Fibroblast of lung (primary cell): Measurements from ENCODE around the gene CC2D2A.

ENCODE experiments used
- CTCF ChIP-seq, 2 donors: IDR thresholded peaks in 1 of 2; conservative IDR thresholded peaks in 1 of 2; 1 replicate in 1 of 2; 2 replicates in 1 of 2; pipeline ENCODE4 v1.5.1; 2011 to 2012; ENCODE audit warnings: low read length in 2 of 2, control low read depth in 1 of 2, inconsistent platforms in 1 of 2, low read depth in 1 of 2, mild to moderate bottlenecking in 1 of 2
- EZH2 ChIP-seq: IDR thresholded peaks from 2 replicates; pipeline ENCODE4 v1.5.1; 2012; ENCODE audit warnings: low read length, control low read depth, mild to moderate bottlenecking; ENCODE audit errors: missing control alignments

DNA sequence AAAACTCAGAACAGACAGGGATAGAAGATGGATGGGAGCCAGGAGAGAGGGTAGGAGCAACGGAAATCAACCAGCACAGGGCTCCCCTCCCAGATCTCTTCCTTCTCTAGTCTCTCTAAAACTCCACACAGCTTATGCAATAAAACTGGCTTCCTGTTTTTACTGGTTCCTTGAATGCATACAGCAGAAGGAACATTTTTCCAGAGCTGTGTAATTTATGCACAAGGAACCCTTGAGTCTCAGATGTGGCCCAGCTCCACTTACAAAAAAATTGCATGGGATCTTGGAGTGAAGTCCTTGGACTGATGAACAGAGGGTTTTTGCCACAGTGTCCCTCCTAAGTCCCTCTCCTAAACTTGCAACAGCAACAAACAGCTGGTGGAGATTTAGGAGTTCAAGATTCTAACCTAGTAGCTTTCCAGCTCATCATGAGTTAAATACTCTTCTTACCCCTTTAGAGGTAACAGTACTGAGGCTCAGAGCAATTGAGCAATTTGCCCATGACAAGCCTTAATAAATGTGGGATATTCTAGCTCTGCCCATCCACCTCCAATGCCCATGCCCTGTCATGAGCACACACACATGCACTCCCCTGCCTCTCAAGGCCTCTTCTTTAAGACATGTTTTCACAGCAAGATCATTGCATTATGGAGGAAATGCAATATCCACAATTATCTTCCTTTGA lies 18.4 kb upstream of the CC2D2A start:
- no peak for TF ChIP-seq CTCF (conservative IDR thresholded peaks at IDR 0.05 in 1 of 2, IDR thresholded peaks at IDR 0.05 in 1 of 2; ENCODE audit: low read depth in 1 of 2, low read length in 2 of 2)
- no peak for TF ChIP-seq EZH2
